HEK293T (cell line): ENCODE results near the gene ZNF593OS.

Experiments used
- ELF4 ChIP-seq: fragments of 450-650 bp; IDR thresholded peaks from 2 replicates; pipeline ENCODE4 v1.6.1; 2017; ENCODE audit warnings: antibody characterized with exemption
- FOXA1 ChIP-seq: fragments of 450-650 bp; IDR thresholded peaks from 2 replicates; pipeline ENCODE4 v1.6.1; 2016; ENCODE audit warnings: mild to moderate bottlenecking
- FOXK2 ChIP-seq: fragments of 450-650 bp; IDR thresholded peaks from 2 replicates; pipeline ENCODE4 v1.6.1; 2016; ENCODE audit warnings: mild to moderate bottlenecking
- SUZ12 ChIP-seq: fragments of 450-650 bp; IDR thresholded peaks from 2 replicates; pipeline ENCODE4 v1.6.1; 2016; ENCODE audit warnings: mild to moderate bottlenecking
- TARDBP ChIP-seq: fragments of 450-650 bp; IDR thresholded peaks from 2 replicates; pipeline ENCODE4 v1.6.1; 2016
- ZNF384 ChIP-seq: fragments of 450-650 bp; IDR thresholded peaks from 2 replicates; pipeline ENCODE4 v1.6.1; 2016

DNA sequence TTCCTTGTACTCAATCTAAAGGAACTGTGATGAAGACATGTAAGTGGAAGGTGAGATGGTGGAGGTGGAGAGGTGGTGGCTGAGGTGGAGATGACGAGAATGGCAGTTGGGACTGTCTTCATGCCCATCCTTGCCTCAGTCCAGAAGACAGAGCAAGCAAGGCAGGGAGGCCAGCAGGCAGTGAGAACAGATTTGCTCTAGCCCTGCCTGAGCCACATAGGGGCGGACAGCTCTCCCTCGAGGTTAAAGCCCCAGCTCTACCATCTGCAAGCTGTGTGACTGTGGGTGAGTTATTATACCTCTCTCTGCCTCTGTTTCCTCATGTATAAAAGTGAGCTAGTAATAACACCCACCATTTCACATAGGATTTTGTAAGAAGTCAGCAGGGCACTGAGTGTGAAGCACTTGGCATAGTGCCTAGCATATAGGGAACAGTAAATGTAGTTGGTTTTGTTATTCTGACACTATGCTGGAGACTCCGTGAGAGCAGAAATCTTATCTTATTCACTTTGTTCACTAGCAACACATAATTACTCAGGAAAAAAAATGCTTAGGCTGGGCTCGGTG, 17.6 kb downstream of the ZNF593OS start:
- TF ChIP-seq ZNF384 (no peak), SUZ12 (no peak), ELF4 (no peak), TARDBP (no peak), FOXK2 (no peak), FOXA1 (no peak)
